Ectodermal cell (in vitro differentiated cells): ENCODE results near the gene PLS1.

Experiments
- H3K27ac ChIP-seq: 2 replicates; pipeline ENCODE4 v1.7.0; 2013; ENCODE audit warnings: mild to moderate bottlenecking, low read depth, low read length; ENCODE audit not compliant: insufficient read depth, poor library complexity, severe bottlenecking
- H3K27me3 ChIP-seq: 2 replicates; pipeline ENCODE4 v1.7.0; 2013; ENCODE audit warnings: mild to moderate bottlenecking, low read length; ENCODE audit not compliant: insufficient read depth, control insufficient read depth, poor library complexity, severe bottlenecking
- H3K36me3 ChIP-seq: one replicate; pipeline ENCODE4 v1.7.0; 2013; ENCODE audit warnings: low read length; ENCODE audit not compliant: control insufficient read depth, insufficient read depth
- H3K4me1 ChIP-seq: one replicate; pipeline ENCODE4 v1.7.0; 2013; ENCODE audit warnings: low read length; ENCODE audit not compliant: control insufficient read depth, insufficient read depth
- H3K4me3 ChIP-seq: 2 replicates; pipeline ENCODE4 v1.7.0; 2013; ENCODE audit warnings: low read depth, low read length, control low read depth; ENCODE audit not compliant: insufficient read depth
- H3K9me3 ChIP-seq: 2 replicates; pipeline ENCODE4 v1.7.0; 2013; ENCODE audit warnings: mild to moderate bottlenecking, low read length, moderate library complexity; ENCODE audit not compliant: control insufficient read depth
- WGBS, 2 experiments: methylation state at CpG; one replicate each; pipeline ENCODE4 v1.1.7; 2013; ENCODE audit warnings: missing lambda C conversion rate in 2 of 2; 5-methylcytosine and 5-hydroxymethylcytosine counted together

The PLS1 gene

GRCh38 chr3:142636050-142636449, 39.9 kb downstream of the PLS1 start:
- H3K4me1 ChIP-seq = no peaks in the 10 kb centered on the region
- no peak overlapping the region for H3K27ac ChIP-seq
- H3K27me3 ChIP-seq = no peaks in the 10 kb centered on the region
- H3K36me3 ChIP-seq = no peaks in the 10 kb centered on the region
- no peak overlapping the region for H3K4me3 ChIP-seq
- H3K9me3 ChIP-seq = no peaks in the 10 kb centered on the region

- Histone ChIP-seq H3K36me3 (no peaks in the 10 kb centered on the region), H3K4me3 (no peak overlapping the region), H3K27ac (no peak overlapping the region), H3K27me3 (no peaks in the 10 kb centered on the region), H3K4me1 (no peaks in the 10 kb centered on the region), H3K9me3 (no peaks in the 10 kb centered on the region)
- WGBS, 2 experiments = 84 to 98% methylated on average over 5 to 6 of the region's 6 CpGs
Observed at GRCh38 chr3:142636664-142637063, 40.5 kb downstream of the PLS1 start.

GRCh38 chr3:142638291-142638690, 42.1 kb downstream of the PLS1 start:
- Histone ChIP-seq H3K27ac (no peak overlapping the region), H3K27me3 (no peaks in the 10 kb centered on the region), H3K9me3 (no peaks in the 10 kb centered on the region), H3K4me3 (no peak overlapping the region), H3K36me3 (no peaks in the 10 kb centered on the region), H3K4me1 (no peaks in the 10 kb centered on the region)
- 86 to 88% methylated on average over 2 of the region's 2 CpGs for WGBS, 2 experiments

GRCh38 chr3:142641504-142641903, 45.3 kb downstream of the PLS1 start:
- no peak overlapping the region for H3K27ac ChIP-seq
- no peak overlapping the region for H3K4me3 ChIP-seq
- no peaks in the 10 kb centered on the region for H3K4me1 ChIP-seq
- no peaks in the 10 kb centered on the region for H3K27me3 ChIP-seq
- 91 to 92% methylated on average over 3 of the region's 3 CpGs for WGBS, 2 experiments
- H3K9me3 ChIP-seq = no peaks in the 10 kb centered on the region
- H3K36me3 ChIP-seq = no peaks in the 10 kb centered on the region

- Histone ChIP-seq H3K4me1 (no peaks in the 10 kb centered on the region), H3K27ac (no peak overlapping the region), H3K36me3 (no peaks in the 10 kb centered on the region), H3K27me3 (no peaks in the 10 kb centered on the region), H3K9me3 (no peaks in the 10 kb centered on the region), H3K4me3 (no peak overlapping the region)
Observed at GRCh38 chr3:142642956-142643355, 46.8 kb downstream of the PLS1 start.

- H3K4me3 ChIP-seq = no peak overlapping the region
- no peak overlapping the region for H3K27ac ChIP-seq
- no peaks in the 10 kb centered on the region for H3K27me3 ChIP-seq
- WGBS, 2 experiments = 79 to 80% methylated on average over 6 of the region's 6 CpGs
- no peaks in the 10 kb centered on the region for H3K4me1 ChIP-seq
- H3K36me3 ChIP-seq = no peaks in the 10 kb centered on the region
- H3K9me3 ChIP-seq = no peaks in the 10 kb centered on the region
Observed at GRCh38 chr3:142644502-142644901, 48.3 kb downstream of the PLS1 start.

GRCh38 chr3:142645236-142645793, 49.1 kb downstream of the PLS1 start:
- no peaks in the 10 kb centered on the region for H3K27me3 ChIP-seq
- H3K9me3 ChIP-seq = no peaks in the 10 kb centered on the region
- H3K4me3 ChIP-seq = no peak overlapping the region
- WGBS, 2 experiments = 62 to 75% methylated on average over 2 of the region's 2 CpGs
- H3K27ac ChIP-seq = no peak overlapping the region
- H3K36me3 ChIP-seq = no peaks in the 10 kb centered on the region
- H3K4me1 ChIP-seq = no peaks in the 10 kb centered on the region

- 98 to 99% methylated on average over 5 of the region's 5 CpGs for WGBS, 2 experiments
- Histone ChIP-seq H3K9me3 (no peaks in the 10 kb centered on the region), H3K4me3 (no peak overlapping the region), H3K27me3 (no peaks in the 10 kb centered on the region), H3K36me3 (no peaks in the 10 kb centered on the region), H3K4me1 (no peaks in the 10 kb centered on the region), H3K27ac (no peak overlapping the region)
Observed at GRCh38 chr3:142646020-142646785, 50.0 kb downstream of the PLS1 start.

- Histone ChIP-seq H3K27ac (no peak overlapping the region), H3K36me3 (no peaks in the 10 kb centered on the region), H3K27me3 (no peaks in the 10 kb centered on the region), H3K4me3 (no peak overlapping the region), H3K9me3 (no peaks in the 10 kb centered on the region), H3K4me1 (no peaks in the 10 kb centered on the region)
- 86 to 94% methylated on average over 1 of the region's 1 CpG for WGBS, 2 experiments
Observed at GRCh38 chr3:142647856-142648255, 51.7 kb downstream of the PLS1 start.

GRCh38 chr3:142648950-142649349, 52.8 kb downstream of the PLS1 start:
- Histone ChIP-seq H3K4me1 (no peaks in the 10 kb centered on the region), H3K36me3 (no peaks in the 10 kb centered on the region), H3K27me3 (no peaks in the 10 kb centered on the region), H3K27ac (no peak overlapping the region), H3K4me3 (no peak overlapping the region), H3K9me3 (no peaks in the 10 kb centered on the region)
- WGBS, 2 experiments = 94 to 95% methylated on average over 3 of the region's 3 CpGs
